GM20431 (cell line): ENCODE results near the gene SCAMP4.

Experiments
- in situ Hi-C: fragments of 300-500 bp; cut with MseI, MboI; formaldehyde crosslinking; loops from one replicate; pipeline ENCODE4 v1.15.0; 2020; ENCODE audit warnings: low sequenced_read_pairs; ENCODE audit not compliant: unreplicated experiment

SCAMP4 gene

GRCh38 chr19:1909761-1910080, 4.5 kb downstream of the SCAMP4 start:
- in situ Hi-C loops: no loop called here

- in situ Hi-C loops: no loop called here
These were observed 5.0 kb downstream of the SCAMP4 start for GRCh38 chr19:1910177-1910576.

GRCh38 chr19:1911098-1911497, 5.9 kb downstream of the SCAMP4 start:
- in situ Hi-C loops: no loop called here

DNA sequence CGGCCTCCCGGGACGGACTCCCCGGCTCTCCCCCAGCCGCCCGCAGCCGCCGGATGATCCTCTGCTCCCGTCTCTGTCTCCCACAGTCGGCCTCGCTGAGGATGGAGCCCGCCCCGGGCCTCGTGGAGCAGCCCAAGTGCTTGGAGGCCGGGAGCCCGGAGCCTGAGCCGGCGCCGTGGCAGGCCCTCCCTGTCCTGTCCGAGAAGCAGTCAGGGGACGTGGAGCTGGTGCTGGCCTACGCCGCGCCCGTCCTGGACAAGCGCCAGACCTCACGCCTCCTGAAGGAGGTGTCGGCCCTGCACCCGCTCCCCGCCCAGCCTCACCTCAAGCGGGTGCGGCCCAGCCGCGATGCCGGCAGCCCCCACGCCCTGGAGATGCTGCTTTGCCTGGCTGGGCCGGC, 6.8 kb downstream of the SCAMP4 start:
- in situ Hi-C loops: no loop called here

- in situ Hi-C loops: no loop called here
These were observed 7.7 kb downstream of the SCAMP4 start for GRCh38 chr19:1912760-1913505.

GRCh38 chr19:1913781-1914577, 8.8 kb downstream of the SCAMP4 start:
- in situ Hi-C loops: no loop called here

DNA sequence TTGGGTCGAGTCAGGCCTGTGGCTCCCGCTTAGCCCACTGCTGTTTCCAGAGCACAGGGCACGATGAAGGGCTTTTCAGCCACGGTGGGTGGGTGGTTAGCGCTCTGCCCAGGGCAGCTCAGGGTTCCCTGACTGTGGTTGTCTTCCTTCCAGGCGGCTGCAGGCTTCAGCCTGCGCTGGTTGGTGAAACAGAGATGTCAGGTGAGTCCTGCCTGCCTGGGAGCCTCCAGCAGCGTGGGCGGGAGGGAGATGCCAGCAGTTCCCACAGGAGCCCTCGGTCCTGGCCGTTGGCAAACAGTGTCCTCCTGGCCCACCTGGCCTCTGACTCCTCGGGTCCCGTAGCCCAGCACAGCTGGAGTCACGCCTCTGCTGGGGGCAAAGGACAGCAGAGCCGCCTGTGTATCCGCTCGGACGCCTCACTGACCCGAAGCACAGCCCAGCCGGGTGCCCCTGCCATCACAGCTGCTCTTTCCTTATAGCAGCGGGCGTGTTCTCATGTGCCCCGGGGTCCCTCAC, 9.7 kb downstream of the SCAMP4 start:
- in situ Hi-C loops: no loop called here

DNA sequence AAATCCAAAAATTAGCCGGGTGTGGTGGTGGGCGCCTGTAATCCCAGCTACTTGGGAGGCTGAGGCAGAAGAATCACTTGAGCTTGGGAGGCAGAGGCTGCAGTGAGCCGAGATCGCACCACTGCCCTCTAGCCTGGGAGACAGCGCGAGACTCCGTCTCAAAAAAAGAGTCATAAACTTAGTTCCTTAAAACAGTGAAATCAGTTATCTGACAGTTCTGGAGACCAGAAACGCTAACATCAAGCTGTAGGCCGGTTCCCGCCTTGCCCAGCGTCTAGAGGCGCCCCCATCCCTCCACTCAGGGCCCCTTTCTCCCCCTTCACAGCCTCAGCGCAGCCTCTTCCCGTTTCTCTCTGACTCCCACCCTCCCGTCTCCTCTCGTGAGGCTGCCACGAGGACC, 11.9 kb downstream of the SCAMP4 start:
- in situ Hi-C loops: no loop called here

DNA sequence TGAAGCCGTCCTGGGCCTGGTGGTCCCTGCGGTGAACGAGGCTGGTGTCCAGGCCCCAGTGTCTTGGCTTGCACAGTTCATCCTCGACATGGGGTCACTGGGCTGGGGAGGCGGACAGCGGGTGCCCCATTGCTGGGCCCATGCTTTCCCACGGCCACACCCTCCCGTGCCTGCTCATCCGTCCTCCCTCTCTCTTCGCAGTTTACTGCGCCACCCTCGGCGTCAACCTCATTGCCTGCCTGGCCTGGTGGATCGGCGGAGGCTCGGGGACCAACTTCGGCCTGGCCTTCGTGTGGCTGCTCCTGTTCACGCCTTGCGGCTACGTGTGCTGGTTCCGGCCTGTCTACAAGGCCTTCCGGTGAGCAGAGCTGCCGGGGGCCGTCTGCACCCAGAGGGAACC, 12.7 kb downstream of the SCAMP4 start:
- in situ Hi-C loops: no loop called here

DNA sequence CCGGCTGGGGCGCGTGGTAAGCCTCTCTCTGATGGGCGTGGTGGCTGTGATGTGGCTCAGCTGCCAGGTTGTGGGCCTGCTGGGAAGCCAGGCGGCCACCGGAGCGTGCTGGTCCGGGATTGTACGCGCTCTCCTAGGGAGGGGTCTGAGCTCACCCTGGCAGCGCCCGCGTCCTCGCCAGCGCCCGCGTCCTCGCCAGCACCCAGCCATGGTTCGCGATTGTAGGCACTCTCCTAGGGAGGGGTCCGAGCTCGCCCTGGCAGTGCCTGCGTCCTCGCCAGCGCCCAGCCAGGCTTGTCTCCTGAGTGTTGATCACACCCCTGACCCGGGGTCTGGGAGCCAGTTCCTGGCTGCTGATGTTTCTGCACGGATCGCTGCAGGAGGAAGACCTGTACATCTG, 13.8 kb downstream of the SCAMP4 start:
- in situ Hi-C loops: no loop called here

- in situ Hi-C loops: no loop called here
These were observed 15.4 kb downstream of the SCAMP4 start for GRCh38 chr19:1920644-1921043.

- in situ Hi-C loops: no loop called here
These were observed 16.1 kb downstream of the SCAMP4 start for GRCh38 chr19:1921326-1921725.

GRCh38 chr19:1921825-1922224, 16.6 kb downstream of the SCAMP4 start:
- in situ Hi-C loops: no loop called here

DNA sequence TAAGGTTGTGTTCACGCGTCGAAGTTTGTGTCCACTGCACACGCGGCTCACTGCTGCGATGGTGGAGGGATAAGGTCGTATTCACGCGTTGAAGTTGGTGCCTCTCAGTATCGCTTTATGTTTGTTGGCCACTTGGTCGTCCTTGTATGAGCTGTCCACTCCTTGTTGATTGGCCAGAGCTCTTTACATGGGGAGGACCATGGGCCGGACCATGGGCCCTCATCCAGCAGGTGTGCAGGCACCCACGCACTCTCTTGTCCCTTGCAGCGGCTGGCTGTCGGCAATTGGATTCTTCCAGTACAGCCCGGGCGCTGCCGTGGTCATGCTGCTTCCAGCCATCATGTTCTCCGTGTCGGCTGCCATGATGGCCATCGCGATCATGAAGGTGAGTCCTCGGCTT, 17.6 kb downstream of the SCAMP4 start:
- in situ Hi-C loops: no loop called here

DNA sequence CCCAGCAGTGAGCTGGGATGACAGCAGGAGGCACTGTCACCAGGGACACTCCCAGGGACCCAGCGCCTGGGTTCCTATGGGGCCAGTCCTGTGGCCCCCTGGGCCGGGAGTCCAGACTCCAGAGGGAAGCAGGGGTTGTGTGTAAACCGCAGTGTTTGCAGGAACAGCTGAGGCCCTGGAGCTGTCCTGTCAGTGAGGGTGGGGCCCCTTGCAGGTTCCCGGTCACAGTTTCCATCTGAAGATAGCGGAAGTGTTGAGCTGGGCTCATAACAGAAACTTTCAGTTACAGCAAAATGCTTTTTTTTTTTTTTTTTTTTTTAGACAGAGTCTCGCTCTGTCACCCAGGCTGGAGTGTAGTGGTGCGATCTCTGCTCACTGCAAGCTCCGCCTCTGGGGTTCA, 18.1 kb downstream of the SCAMP4 start:
- in situ Hi-C loops: no loop called here

- in situ Hi-C loops: no loop called here
These were observed 19.2 kb downstream of the SCAMP4 start for GRCh38 chr19:1924320-1924961.

DNA sequence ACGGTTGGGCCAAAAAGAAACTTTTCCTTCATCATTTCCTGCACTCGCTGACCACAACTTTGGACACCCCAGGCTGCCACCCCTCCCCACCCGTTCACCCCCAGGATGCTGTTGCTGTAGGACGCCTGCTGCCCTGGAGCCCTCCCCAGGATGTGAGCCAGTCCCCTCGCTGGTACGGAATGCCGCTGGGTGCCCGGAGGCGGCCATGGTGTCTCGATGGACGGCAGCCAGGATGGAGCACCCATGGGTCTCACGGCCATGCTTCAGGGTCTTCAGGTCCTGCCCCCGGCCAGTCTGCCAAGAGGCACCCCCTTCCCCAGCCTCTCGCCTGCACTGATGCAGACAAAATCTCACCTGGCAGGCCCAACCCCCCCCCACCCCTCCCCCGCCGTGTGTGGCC, 20.3 kb downstream of the SCAMP4 start:
- in situ Hi-C loops: no loop called here

- in situ Hi-C loops: no loop called here
These were observed 24.0 kb downstream of the SCAMP4 start for GRCh38 chr19:1929021-1929742.

DNA sequence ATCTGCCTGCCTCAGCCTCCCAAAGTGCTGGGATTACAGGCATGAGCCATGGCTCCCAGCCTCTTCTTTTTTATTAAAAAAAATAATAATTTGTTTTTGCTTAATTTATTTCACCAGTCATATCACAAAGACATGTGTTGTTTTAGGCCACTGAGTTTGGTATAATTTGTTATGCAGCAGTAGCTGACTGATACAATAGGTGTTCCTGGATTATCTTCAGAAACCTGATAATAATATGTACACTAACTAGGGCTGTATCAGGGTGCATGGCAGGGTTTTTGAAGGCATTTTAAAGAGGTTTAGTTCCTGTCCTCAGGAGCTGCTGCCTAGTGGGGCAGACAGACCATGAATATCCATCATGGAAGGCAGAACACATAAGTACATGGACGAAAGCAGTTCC, 26.2 kb downstream of the SCAMP4 start:
- in situ Hi-C loops: no loop called here

DNA sequence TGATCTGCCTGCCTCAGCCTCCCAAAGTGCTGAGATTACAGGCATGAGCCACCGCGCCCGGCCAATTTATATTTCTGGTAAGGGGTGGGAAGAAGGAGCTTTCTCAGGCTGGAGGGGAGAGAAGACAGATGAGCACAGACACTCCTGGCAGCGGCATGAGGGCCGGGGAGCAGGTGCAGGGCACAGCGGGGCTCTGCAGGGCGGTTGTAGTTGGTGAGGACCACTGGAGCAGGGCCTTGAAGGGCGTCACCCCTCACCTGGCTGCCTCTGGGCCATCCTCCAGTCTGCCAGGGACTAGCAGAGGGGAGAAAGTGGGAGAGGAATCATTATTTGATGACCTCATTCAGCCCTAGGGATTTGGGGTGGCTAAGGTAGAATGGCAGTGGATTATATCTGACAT, 27.2 kb downstream of the SCAMP4 start:
- in situ Hi-C loops: no loop called here
